GM19372 (cell line): ENCODE data around the gene JDP2.

Source experiments
- ATAC-seq: cut with Tn5 transposase; IDR thresholded peaks from one replicate; pipeline ENCODE4 v1.9.1; 2021; ENCODE audit warnings: mild to moderate bottlenecking, low read depth, moderate library complexity; ENCODE audit not compliant: unreplicated experiment

Gene JDP2

GRCh38 chr14:75434138-75434889 lies 6.5 kb downstream of the JDP2 start:
- no peak for ATAC-seq

DNA sequence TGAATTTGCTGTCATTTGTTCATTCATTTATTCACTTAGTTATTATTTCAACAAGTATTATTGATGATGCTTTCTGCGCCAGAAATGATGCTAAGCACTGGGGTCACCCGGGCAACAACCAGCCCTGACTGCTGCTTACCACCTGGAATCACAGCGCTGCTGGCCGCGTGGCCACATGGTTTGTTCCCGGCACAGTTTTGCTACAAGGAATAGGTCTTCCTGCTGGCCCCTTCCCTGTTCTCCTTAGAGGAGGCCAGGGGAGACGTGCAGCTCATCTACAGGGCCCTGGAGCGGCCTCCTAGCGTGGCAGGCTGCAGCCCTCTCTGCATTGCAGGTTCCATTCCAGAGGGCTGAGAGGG lies 7.0 kb downstream of the JDP2 start:
- no peak for ATAC-seq

- ATAC-seq, result no peak
Observed at GRCh38 chr14:75435473-75435872, 7.7 kb downstream of the JDP2 start.

GRCh38 chr14:75437201-75438143 lies 9.7 kb downstream of the JDP2 start:
- no peak for ATAC-seq

- no peak for ATAC-seq
Observed at GRCh38 chr14:75438486-75439080, 10.8 kb downstream of the JDP2 start.

- no peak for ATAC-seq
Observed at GRCh38 chr14:75439989-75440388, 12.2 kb downstream of the JDP2 start.

DNA sequence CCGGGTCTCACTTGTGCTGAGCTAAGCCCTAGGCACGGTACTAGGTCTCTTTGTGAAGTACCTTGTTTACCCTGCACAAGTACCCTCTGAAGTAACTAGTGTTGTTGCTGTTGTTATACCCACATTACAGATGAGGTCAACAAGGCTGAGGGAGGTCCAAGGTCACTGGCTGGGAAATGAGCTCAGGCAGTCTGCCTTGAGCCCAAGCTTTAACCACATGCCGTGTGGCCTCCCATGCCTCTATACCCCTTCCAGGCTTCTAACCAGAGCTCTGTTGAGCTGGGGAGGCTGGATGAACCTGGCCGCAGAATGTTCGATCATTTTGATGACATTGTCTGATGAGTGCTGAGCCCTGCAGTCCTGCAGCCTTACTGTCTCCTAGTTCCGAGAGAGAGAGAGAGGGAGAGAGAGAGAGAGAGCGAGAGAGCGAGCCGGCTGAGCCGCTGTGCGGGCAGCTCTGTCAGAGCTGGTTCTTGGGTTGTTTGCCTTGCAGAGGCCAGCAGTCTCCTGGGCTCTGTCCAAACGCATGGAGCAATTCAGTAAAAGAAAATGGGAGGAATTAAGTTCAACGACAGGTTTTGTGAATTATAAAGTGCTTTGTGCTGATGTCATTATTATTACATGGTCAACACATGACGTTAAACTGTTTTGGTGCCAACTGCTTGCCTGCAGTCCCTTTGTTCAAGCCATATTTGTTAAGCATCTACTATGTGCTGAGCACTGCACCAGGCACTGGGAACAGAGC lies 13.1 kb downstream of the JDP2 start:
- ATAC-seq, result no peak

GRCh38 chr14:75441728-75442127 lies 13.9 kb downstream of the JDP2 start:
- ATAC-seq, result no peak

GRCh38 chr14:75442166-75442565 lies 14.3 kb downstream of the JDP2 start:
- no peak for ATAC-seq

DNA sequence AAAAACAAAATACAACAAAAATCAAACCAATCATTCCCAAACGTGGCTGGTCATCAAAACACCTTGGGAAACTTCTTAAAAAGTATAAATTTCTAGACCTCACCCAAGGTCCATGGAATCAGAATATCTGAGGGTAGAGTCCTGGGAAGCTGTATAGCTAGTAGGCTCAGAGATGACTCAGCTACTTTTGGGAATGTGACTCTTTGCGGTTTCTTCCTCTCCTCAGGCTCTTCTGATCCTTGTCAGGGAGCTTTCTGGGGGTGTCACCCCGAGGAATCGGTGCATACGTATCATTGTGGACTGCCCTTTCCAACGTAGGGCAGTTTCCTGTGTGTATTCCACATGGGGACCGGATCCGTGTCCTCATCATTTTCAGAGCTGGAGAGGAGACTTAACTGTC lies 14.8 kb downstream of the JDP2 start:
- ATAC-seq, result no peak

DNA sequence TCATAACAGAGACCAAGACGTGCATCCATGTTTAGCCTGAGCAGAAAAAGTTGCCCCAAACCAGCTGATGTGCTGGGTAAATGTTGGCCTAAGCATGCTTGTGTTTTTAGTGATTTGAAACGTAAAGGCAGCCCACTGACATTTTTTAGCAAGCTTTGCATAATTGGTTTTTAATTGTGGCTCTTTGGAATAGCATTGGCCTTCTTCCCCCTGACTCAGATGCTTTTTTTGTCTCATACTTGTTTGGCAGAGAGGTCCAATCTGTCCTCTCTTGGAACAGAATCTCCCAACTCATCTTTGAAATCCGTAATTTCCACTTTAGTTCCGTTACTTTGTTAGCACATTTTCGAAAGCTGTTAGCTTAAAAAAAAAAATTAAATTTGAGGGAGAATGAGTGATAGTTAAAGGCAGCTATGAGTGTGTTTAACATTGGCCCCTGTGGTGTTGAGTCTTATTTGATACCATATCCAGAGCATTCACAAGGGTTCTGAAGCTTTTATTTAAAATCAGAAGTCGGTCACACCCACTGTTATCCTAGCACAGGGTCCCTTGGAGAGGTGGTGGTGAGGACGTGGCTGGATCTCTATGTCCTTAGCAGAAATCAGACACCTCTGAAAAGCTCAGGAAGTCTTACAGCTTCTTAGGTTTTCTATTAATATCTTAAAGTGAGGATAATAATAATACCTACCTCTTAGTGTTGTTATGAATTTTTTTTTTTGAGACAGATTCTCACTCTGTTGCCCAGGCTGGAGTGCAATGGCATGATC lies 15.6 kb downstream of the JDP2 start:
- no peak for ATAC-seq

DNA sequence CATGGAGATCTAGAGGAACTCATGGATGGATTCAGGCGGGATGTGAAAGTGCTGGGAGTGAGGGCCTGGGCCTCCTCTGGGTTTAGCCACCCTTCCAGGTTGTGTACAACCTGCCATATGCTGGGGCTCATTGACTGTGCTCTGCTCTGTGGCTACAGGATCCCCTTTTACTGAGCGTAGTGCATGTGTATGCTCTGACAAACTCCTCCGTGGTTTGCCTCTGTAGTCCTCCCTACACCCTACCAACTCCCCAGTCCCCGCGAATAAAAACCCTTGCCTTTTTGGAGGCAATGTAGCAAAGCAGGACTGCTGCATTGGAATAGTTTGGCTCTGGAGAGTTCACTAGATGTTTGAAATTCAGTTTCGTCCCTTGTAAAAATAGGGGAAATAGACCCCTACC lies 17.4 kb downstream of the JDP2 start:
- no peak for ATAC-seq

DNA sequence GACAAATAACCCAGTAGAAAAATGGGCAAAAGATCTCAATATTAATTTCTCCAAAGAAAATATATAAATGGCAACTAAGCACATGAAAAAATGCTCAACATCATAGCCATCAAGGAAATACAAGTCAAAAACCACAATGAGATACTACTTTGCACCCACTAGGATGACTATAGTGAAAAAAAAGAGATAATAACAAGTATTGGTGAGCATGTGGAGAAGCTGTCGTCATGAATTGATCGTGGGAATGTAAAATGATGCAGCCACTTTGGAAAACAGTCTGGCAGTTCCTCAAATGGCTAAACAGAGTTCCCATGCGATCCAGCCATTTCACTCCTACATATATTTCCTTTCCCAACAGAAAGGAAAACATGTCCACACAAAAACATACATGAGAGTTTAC lies 18.1 kb downstream of the JDP2 start:
- no peak for ATAC-seq

- no peak for ATAC-seq
Observed at GRCh38 chr14:75446447-75446846, 18.6 kb downstream of the JDP2 start.

GRCh38 chr14:75448209-75448608 lies 20.4 kb downstream of the JDP2 start:
- no peak for ATAC-seq

DNA sequence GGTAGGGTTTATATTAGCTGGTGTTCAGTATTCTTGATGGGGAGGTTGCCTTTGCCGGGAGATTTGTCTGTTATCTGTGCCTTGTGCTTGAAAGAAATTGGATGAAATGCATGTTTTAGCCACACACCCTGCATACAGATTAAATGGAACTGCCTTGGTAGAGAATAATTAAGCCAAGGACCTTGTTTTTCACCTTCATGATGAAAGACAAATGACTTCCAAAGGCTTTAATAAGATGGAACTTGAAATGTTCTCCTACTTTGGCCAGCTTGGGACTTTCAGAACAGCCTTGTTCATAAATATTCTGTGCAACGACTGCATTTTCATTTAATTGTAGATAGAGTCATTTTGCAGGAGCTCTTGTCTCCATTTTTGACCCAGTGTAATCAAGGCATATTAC lies 21.2 kb downstream of the JDP2 start:
- ATAC-seq, result no peak

GRCh38 chr14:75449696-75450095 lies 21.9 kb downstream of the JDP2 start:
- no peak for ATAC-seq

- ATAC-seq, result no peak
Observed at GRCh38 chr14:75450381-75451276, 22.8 kb downstream of the JDP2 start.

- ATAC-seq, result no peak
Observed at GRCh38 chr14:75452324-75452723, 24.5 kb downstream of the JDP2 start.
